Inferior parietal cortex (tissue), 1 donor: Measurements from ENCODE around the gene PDE6B.
"Not testable (repeated sequence)": the region's sequence is repeated elsewhere in the genome, so short reads cannot be mapped to it uniquely, and the experiment has no call there.

Experiments
- DNase-seq: peaks from one replicate; pipeline ENCODE4 v3.0.0-alpha.2; 2016; ENCODE audit errors: extremely low spot score

PDE6B gene

DNA sequence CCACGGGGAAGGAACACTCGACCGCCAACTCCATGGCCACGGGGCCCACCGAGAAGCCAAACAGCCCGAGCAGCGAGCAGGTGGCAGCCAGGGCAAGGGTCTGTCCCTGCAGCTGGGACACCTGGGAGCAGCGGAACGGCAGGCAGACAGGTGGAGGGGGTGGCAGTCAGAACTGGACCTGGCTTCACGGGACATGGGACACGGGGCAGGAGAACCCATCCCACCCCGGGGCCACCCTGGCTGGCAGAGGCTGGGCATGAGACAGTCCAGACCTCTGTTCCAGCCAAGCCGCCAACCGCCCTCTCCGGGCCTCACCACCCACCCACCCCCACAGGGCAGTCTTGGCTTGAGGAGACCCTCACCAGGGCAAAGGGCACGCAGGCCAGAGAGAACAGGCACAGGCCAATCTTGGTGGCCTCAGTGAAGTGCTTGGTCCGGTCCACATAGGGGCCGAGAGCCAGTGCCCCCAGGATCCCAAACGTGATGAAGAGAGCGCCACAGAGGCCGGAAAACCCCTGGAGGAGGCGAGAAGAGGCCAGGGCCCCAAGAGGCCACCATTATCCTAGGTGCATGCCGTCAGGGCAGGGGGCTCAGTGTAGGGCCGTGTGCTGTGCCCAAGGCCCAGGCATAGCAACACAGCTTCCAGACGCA is 58.0 kb downstream of the PDE6B start:
- DNase-seq, result no peak

GRCh38 chr4:683982-684622 is 58.7 kb downstream of the PDE6B start:
- peak; percentile 66 for DNase-seq

GRCh38 chr4:684623-685327 is 59.4 kb downstream of the PDE6B start:
- no peak for DNase-seq

DNA sequence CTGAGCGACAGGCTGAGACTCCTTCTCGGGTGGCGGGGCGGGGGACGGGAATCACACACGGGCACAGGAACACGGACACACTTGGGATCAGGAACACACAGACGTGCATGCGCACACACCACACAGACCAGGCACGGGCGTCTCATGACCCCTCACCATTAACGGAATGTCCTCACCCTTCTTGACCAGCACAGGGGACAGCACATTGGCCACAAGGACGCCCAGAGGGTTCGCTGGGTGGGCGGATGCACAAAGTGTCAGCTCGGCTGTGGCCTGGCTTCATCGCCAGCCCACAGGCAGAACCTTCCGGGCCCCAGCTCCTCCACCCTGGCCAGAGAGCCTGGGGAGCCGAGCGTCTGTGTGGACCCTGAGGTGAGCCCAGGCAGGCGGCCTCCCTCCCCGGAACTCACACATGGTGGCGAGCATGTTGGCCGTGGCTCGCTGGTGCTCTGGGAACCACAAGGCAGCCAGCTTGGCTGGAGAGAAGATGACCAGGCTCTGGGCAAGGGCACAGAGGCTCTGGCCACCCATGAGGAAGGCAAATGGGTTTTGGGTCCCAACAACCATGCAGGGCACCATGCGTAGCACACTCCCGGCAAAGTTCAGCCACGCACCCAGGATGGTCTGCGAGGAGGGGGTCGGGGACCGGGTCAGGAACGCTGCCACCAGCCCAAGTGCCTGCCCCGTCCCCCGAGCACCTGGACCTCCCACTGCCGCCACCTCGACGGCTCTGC is 60.5 kb downstream of the PDE6B start:
- no peak for DNase-seq

- DNase-seq, result no peak
Measured at GRCh38 chr4:686413-687040, 61.2 kb downstream of the PDE6B start.

DNA sequence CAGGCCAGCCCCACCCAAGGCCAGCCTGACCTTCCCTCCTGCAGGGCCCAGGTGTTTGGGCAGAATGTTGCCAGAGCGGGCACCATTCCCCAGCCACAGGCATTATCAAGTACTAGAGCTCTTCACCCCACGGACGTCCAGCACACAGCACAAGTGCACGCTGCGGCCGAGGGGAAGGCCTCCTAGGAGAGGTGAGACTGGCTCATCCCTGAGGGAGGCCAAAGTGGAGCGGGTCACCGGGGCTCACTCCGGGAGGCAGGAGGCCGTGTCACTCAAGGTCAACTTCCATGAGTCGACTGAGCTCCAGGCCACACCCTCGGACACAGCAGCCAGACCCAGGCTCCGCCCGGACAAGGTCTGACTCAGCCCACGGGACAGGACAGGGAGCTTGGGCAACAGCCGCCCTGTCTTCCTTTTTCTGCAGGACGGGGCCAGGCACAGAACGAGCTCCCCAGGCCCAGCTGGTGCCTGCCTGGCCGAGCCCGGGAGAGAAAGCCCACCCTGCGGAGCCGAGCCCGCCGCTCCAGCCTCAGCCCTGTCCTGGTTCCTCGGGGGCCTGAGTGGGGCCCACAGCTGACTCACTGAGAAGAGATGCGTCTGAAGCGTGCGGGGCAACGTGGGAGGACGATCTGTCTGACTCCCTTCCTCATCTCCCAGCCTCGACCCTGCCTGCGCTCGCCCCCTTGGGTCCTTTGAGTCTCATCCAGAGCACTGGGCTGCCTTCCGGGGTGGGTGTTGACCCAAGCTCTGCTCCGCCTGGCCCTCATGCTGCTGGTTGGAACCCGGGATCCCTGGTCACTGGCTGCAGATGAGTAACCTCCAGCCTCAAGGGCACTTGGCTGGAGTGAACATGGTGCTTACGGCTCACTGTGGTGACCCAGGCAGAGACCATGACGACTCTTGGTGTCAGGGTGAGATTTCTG is 61.9 kb downstream of the PDE6B start:
- DNase-seq, result peak; percentile 20

DNA sequence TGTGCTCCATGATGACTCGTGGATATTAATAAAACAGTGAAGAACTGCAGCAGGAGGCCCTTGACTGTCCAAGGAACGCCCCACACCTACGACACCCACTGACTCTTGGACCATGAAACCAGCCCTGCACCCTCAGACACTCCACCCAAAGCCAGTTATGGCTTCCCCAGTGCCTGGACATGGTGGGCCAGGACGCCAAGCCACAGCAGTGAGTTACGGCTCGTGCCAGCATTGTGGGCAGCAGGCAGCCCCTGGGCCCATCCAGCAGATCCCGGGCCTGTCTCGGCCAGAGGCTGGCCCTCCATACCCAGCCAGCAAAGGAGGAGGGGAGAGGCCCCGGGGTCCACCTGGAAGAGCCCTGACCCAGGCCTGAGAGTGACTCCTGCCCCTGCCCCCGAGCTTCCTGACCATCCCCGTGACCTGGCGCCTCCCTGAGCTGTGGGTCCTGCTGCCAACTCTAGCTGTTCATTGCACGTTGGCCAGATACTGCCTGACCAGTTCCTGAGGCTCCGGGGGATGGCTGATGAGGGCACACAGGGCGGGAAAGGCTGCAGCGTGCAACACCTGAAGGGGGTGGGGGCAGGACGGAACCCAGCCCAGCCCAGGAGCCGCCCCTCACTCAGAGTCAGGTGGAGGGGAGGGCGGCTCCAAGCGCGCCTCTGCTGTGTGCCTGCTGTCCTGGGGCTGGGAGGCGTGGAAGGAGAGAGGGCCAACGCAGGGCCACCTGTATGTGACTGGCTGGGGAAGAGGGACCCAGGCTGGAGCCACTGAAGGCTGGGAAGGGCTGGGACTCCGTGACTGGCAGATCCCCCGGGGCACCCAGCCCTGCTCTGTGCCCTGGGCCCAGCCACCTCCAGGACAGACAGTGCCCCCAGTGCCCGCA is 62.8 kb downstream of the PDE6B start:
- DNase-seq, result no peak

DNA sequence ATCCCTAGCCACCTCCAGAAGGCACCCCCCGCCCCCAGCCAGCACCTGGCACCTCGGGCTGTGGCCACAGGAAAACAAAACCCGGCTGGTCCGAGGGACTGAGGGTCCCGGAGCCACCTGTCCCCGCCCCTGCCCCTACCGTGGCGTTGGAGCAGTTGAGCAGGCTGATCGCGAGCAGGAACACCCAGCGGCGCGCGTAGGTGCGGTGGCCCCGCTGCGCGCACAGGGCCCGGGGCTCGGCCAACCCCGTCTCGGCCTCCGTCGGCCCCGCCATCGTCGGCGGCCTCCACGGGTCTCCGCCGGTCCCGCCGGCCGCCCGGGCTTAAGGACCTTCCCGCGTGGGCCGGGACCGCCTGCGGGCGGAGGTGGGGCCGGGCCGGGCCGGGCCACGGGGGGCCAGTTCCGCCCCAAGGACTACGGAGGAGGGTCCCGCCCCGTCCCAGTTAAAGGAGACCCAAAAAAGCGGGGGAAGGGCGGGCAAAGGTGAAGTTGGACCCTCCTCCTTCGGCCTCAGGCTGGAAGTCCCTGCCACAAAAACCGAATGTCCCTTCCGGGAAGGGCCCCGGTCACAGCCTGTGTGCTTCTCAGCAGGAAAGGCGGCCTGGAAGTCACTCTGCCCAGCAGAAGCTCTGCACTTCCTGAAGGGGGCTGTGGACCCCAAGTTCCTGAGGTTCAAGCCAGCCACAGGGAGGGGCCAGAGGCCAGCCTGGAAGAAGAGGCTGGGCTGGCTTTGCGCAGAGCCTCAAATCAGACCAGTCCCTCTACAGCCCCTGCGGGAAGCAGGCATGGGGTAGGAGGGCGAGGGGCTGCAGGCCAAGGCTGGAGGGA is 63.7 kb downstream of the PDE6B start, which contains the start of gene SLC49A3:
Gene SLC49A3 (minus strand): TSS at position 298 of the 828 bp plus-strand sequence. CDS start 24 bp downstream, at position 274.
- no peak for DNase-seq

DNA sequence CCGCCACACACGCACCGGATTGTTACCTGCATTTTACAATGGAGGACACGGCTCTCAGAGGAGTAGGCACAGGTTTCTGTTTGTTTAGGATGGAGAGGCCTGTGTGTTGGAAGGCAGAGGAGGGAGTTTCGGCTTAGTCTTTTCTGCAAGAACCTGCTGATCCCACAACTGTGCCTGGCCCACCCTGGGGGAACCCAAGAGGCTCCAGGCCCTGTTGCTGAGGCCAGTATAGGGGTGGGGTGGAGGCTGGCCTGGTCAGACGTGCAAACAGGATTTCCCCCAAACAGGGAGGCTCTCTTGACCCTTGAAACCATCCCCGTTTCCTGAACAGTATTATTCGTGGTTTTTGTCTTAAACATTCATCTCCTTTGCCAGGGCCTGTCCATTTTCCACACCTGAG is 64.3 kb downstream of the PDE6B start:
- no peak for DNase-seq

GRCh38 chr4:692771-693554 is 67.6 kb downstream of the PDE6B start:
- DNase-seq, result no peak

DNA sequence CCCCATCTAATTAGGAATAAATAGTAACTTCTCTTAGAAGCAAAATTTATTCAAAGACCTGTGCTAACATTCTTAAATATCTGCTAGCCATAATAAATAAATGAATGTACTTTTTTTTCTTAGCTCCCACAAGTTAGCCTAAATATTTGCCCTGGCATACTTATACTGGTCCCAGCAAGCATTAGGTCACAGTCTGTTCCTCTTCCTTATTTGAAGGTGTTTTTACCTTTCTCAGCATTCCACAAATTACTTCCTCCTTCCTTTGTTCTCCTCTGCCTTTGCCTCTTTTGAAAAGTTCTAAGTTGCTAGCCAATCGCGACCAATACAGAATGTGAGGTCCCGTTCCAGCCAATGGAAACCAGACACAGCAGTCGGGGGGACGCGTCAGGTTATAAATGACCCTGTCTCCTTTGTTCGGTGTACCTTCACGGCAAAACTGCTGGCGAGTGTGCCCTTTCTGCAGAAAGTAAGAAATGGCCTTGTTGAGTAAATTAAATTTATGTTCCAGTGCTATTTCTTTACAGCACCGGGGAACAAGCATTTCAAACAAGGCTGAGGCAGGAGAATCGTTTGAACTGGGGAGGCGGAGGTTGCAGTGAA is 69.1 kb downstream of the PDE6B start:
- not testable (repeated sequence) for DNase-seq

GRCh38 chr4:699816-700580 is 74.6 kb downstream of the PDE6B start:
- no peak for DNase-seq

DNA sequence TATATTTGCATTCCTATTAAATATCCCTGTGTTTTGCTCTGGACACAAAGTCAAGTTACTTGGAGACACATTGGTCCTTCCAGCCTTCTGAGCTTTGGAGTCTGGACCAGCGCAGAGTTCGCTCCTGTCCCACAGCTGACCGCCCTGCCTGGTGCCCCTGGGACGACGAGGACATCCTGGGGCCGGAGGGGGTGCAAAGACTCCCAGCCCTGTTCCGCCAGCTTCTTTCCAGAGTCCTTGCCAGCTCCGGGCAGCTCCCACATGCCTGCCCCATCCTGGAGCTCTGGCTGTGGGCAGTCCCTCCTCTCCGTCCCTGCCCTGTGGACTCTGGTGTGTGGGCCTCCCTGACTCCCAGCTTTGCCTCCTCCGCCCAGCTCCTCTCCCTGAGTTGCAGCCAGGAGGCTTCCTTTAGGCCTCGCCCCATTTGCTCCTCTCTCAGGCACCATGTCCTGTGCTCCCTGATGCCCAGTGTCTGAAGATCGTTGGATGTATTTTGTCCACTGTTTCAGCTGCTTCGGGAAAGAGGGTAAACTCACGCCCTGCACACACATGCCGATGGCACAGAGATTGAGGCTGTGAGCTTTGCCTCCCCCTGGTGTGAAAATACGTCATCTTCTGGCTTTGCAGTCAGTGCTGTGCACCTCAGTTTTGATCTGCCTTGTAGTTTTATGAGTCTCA is 75.4 kb downstream of the PDE6B start:
- DNase-seq, result no peak

GRCh38 chr4:702618-703048 is 77.3 kb downstream of the PDE6B start:
- no peak for DNase-seq

DNA sequence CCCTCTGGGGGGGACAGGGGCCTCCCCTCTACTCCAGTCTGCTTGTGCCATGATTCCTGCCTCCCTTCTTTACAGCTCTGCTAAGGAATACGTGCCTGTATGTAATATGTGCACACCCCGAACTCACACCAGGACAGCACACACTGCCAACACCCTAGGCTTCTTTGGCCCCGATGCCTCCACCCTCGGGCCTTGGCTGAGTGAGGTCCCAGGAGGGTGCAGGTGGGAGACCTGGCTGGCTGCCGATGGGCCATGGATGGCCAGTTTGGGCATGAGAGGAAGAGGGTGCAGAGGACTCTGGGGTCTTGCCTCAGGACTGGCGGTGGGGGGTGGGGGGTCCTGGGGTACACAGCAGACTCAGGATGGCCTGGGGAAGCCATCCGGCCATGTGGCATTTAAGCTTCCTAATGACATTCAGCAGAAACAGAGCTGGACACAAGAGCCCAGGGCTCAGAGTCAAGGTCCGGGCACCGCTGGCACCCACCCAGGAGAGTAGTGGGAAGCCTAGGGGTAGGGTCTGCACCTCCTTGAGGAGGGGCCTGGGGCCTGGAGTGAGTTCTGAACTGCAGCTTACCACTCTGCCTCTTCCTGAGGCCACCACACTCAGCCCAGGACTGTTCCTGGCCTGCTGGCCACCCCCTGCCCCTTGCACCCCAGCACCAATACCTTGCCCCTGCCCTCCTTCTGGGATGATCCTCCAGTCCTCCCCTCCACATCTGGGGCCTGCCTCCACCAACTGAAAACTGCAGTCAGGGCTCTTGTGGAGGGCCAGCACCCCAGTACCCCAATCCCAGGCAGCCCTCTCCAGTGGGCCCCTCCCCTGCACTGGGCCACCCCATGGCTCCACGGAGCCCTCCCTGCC is 78.2 kb downstream of the PDE6B start:
- DNase-seq, result no peak
